Measurements from ENCODE around the gene CCDC183.

- TF ChIP-seq POLR2AphosphoS5 (IDR thresholded peaks at IDR 0.05) (no peak), CTCF (IDR thresholded peaks at IDR 0.05) (no peak), EP300 (IDR thresholded peaks at IDR 0.05; ENCODE audit: low read depth) (no peak), POLR2A (IDR thresholded peaks at IDR 0.05) (no peak)
Measured at GRCh38 chr9:136784997-136785361, 11.2 kb upstream of the CCDC183 start.
